ENCODE data around the gene NCKAP5L. TPM values are rescaled to one million over a fixed set of nuclear protein-coding genes. Genes with fewer than 3 reads are reported as not detected.

Gene NCKAP5L
- total and polyA plus RNA-seq, 9 of the 15 experiments (the other 6 are each of a cell fraction or from before 2014, with no cell fraction given), result 0.01 to 14.4 (median 3.7) TPM

DNA sequence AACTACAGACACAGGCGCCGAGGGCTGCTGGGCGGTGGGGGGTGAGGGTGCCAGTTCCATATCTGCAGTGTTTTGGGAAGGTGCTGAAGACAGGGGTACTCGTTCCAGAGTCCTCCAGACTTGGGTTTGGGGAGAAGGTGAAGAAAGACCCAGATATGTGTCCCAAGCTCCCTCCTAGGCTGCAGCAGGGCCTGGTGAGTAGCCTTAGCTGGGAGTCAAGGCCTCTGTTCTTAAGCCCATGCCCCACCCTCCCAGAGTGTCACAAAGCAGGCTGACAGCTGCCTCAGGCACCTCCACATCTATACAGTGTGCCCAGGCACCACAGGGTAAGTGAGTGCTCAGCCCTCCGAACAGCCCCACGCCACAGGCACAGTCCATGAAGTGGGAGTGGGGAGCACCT lies 4.3 kb downstream of the NCKAP5L start:
- Histone ChIP-seq H3K27ac (ENCODE audit: extremely low read depth, low read depth, low read length) (no peak overlapping the region), H2AFZ (ENCODE audit: low read depth, low read length) (no peak overlapping the region), H3K27me3 (ENCODE audit: control insufficient read depth in 2 of 2, insufficient read depth in 2 of 2, low read length in 2 of 2) (no peaks in the 10 kb centered on the region), H3K4me2 (ENCODE audit: insufficient read depth, low read length) (no peak overlapping the region), H3K79me2 (ENCODE audit: control insufficient read depth, insufficient read depth, low read length) (peaks cover 9% of the 10 kb centered on the region; the same call in 2 of the 3 replicates), H3K9ac (ENCODE audit: insufficient read depth in 1 of 2, low read depth in 2 of 2, low read length in 2 of 2) (peak overlapping the region in 1 of 2 experiments; percentile 59; a peak in 1 of 4 replicates), H3K4me3 (no peak overlapping the region), H3K4me1 (replicated peaks in 1 of 2; ENCODE audit: control insufficient read depth in 2 of 2, insufficient read depth in 2 of 2, low read length in 2 of 2) (peaks cover 9 to 30% of the 10 kb centered on the region in 2 experiments), H3K9me1 (ENCODE audit: control insufficient read depth, insufficient read depth, low read length) (no peaks in the 10 kb centered on the region), H3K9me3 (replicated peaks; ENCODE audit: control insufficient read depth, insufficient read depth, low read depth, low read length) (no peaks in the 10 kb centered on the region), H3K36me3 (ENCODE audit: control insufficient read depth, insufficient read depth, low read length) (peaks cover 3% of the 10 kb centered on the region; the same call in 1 of the 3 replicates), H4K20me1 (replicated peaks; ENCODE audit: control insufficient read depth, insufficient read depth, low read length) (peaks cover 10% of the 10 kb centered on the region; the same call in 1 of the 2 replicates)
- 84% methylated on average over 6 of the region's 6 CpGs for WGBS (ENCODE audit: insufficient coverage, low coverage, missing lambda C conversion rate)
- ChIA-PET POLR2A (no interaction called here), CTCF (ENCODE audit: low intra/inter-chr PET ratio) (no interaction called here)
- intact Hi-C loops (cut with micrococcal nuclease), result no loop called here
- no peak for FAIRE-seq
- in situ Hi-C loops (cut with MboI), result no loop called here
- TF ChIP-seq TAF15 (IDR thresholded peaks at IDR 0.05; ENCODE audit: low read depth, low read length) (no peak), POLR2B (IDR thresholded peaks at IDR 0.05; ENCODE audit: low read depth, partially characterized antibody) (no peak), TBP (optimal IDR thresholded peaks at IDR 0.05; ENCODE audit: low read depth, low read length) (no peak), RHOXF2B (CRISPR knock-in tag; conservative IDR thresholded peaks at IDR 0.05) (no peak), ZNF253 (CRISPR knock-in tag; conservative IDR thresholded peaks at IDR 0.05) (no peak)
- ATAC-seq, result no peak
- DNase-seq (ENCODE audit: extremely low read depth in 1 of 4, low spot score in 3 of 4), result no peak
- BruUV-seq (replicated peaks), result no TSS peak

DNA sequence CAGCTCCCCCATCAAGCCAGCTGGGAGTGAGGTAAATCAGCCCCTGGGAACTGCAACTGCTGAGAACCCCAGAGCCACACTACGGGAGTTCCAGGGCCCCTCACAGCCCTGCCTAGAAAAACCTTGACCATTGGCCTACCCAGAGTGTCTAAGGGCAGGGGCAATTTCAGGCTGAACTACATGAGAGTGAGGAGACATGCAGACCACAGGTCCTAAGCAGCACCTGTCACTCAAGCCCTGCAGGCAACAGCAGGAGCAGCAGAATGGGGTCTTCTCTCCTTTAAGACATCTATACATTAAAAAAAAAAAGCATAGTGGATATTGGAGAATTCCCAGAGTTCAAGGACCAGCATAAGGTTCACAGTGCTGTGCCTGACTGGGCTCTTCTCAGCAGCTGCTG lies 4.9 kb downstream of the NCKAP5L start:
- Histone ChIP-seq H3K9ac (ENCODE audit: insufficient read depth in 1 of 2, low read depth in 2 of 2, low read length in 2 of 2) (0 out of 4 replicates have a peak overlapping the region, but pooled peaks of 1 of the 2 experiments have one; percentile 58), H3K36me3 (ENCODE audit: control insufficient read depth, insufficient read depth, low read length) (peaks cover 3% of the 10 kb centered on the region; the same call in 1 of the 3 replicates), H3K27me3 (ENCODE audit: control insufficient read depth in 2 of 2, insufficient read depth in 2 of 2, low read length in 2 of 2) (no peaks in the 10 kb centered on the region), H2AFZ (ENCODE audit: low read depth, low read length) (no peak overlapping the region), H3K4me2 (ENCODE audit: insufficient read depth, low read length) (no peak overlapping the region), H3K9me1 (ENCODE audit: control insufficient read depth, insufficient read depth, low read length) (no peaks in the 10 kb centered on the region), H3K27ac (ENCODE audit: extremely low read depth, low read depth, low read length) (no peak overlapping the region), H3K4me3 (no peak overlapping the region), H3K79me2 (ENCODE audit: control insufficient read depth, insufficient read depth, low read length) (peaks cover 9% of the 10 kb centered on the region; the same call in 2 of the 3 replicates), H3K9me3 (replicated peaks; ENCODE audit: control insufficient read depth, insufficient read depth, low read depth, low read length) (no peaks in the 10 kb centered on the region), H3K4me1 (replicated peaks in 1 of 2; ENCODE audit: control insufficient read depth in 2 of 2, insufficient read depth in 2 of 2, low read length in 2 of 2) (peaks cover 7 to 24% of the 10 kb centered on the region in 2 experiments), H4K20me1 (replicated peaks; ENCODE audit: control insufficient read depth, insufficient read depth, low read length) (peaks cover 10% of the 10 kb centered on the region; the same call in 1 of the 2 replicates)
- no TSS peak for BruUV-seq (replicated peaks)
- DNase-seq (ENCODE audit: extremely low read depth in 1 of 4, low spot score in 3 of 4) (no peak), FAIRE-seq (no peak), ATAC-seq (no peak)
- in situ Hi-C loops (cut with MboI) (no loop called here), intact Hi-C loops (cut with micrococcal nuclease) (no loop called here)
- ChIA-PET POLR2A (interaction anchor here (0.7 kb wide), 1 partner anchor 17 kb away, joined by 3 read pairs; no protein-coding TSS in a partner anchor), CTCF (ENCODE audit: low intra/inter-chr PET ratio) (no interaction called here)
- 45% methylated on average over 1 of the region's 1 CpG for WGBS (ENCODE audit: insufficient coverage, low coverage, missing lambda C conversion rate)
- TF ChIP-seq NFATC3 (IDR thresholded peaks at IDR 0.05) (no peak), SMAD2 (IDR thresholded peaks at IDR 0.05; ENCODE audit: low read depth, low read length) (no peak), SNIP1 (IDR thresholded peaks at IDR 0.05; ENCODE audit: low read depth) (no peak), SAFB (IDR thresholded peaks at IDR 0.05; ENCODE audit: borderline replicate concordance, low read depth, low read length) (no peak), ZNF316 (IDR thresholded peaks at IDR 0.05) (no peak), ZNF175 (CRISPR knock-in tag; IDR thresholded peaks at IDR 0.05; ENCODE audit: low read depth) (no peak)
- TF ChIP-seq, protein P1, sequence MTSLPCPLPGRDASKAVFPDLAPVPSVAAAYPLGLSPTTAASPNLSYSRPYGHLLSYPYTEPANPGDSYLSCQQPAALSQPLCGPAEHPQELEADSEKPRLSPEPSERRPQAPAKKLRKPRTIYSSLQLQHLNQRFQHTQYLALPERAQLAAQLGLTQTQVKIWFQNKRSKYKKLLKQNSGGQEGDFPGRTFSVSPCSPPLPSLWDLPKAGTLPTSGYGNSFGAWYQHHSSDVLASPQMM (CRISPR knock-in tag; IDR thresholded peaks at IDR 0.05), result no peak
- TF ChIP-seq, protein P2, sequence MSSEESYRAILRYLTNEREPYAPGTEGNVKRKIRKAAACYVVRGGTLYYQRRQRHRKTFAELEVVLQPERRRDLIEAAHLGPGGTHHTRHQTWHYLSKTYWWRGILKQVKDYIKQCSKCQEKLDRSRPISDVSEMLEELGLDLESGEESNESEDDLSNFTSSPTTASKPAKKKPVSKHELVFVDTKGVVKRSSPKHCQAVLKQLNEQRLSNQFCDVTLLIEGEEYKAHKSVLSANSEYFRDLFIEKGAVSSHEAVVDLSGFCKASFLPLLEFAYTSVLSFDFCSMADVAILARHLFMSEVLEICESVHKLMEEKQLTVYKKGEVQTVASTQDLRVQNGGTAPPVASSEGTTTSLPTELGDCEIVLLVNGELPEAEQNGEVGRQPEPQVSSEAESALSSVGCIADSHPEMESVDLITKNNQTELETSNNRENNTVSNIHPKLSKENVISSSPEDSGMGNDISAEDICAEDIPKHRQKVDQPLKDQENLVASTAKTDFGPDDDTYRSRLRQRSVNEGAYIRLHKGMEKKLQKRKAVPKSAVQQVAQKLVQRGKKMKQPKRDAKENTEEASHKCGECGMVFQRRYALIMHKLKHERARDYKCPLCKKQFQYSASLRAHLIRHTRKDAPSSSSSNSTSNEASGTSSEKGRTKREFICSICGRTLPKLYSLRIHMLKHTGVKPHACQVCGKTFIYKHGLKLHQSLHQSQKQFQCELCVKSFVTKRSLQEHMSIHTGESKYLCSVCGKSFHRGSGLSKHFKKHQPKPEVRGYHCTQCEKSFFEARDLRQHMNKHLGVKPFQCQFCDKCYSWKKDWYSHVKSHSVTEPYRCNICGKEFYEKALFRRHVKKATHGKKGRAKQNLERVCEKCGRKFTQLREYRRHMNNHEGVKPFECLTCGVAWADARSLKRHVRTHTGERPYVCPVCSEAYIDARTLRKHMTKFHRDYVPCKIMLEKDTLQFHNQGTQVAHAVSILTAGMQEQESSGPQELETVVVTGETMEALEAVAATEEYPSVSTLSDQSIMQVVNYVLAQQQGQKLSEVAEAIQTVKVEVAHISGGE (CRISPR knock-in tag; IDR thresholded peaks at IDR 0.05), result no peak

All from K562 (cell line).